SK-N-SH treated with all-trans-retinoic acid at 6 μM for 48 hours (cell line): Measurements from ENCODE around the gene POLR3F.
"Not testable (repeated sequence)": the region's sequence is repeated elsewhere in the genome, so short reads cannot be mapped to it uniquely, and the experiment has no call there.

ENCODE experiments used
- ATAC-seq: fragments of 200-7000 bp; cut with Tn5 transposase; 3 replicates; pipeline ENCODE4 v1.9.1; 2020; ENCODE audit warnings: mild to moderate bottlenecking, moderate library complexity
- ARNTL ChIP-seq: fragments of 450-650 bp; formaldehyde crosslinking; IDR thresholded peaks from 2 replicates; pipeline ENCODE4 v1.5.0; 2020; ENCODE audit warnings: low read depth, mild to moderate bottlenecking, moderate library complexity, borderline replicate concordance
- BACH2 ChIP-seq: fragments of 250-450 bp; sonication (Bioruptor Pico); IDR thresholded peaks from 2 replicates; pipeline ENCODE4 v1.9.0; 2021; ENCODE audit warnings: mild to moderate bottlenecking, borderline replicate concordance
- CSDC2 ChIP-seq: fragments of 250-450 bp; sonication (Bioruptor Pico); IDR thresholded peaks from 2 replicates; pipeline ENCODE4 v1.5.0; 2020; ENCODE audit warnings: mild to moderate bottlenecking, moderate library complexity
- CSRNP3 ChIP-seq: fragments of 250-450 bp; sonication (Bioruptor Pico); IDR thresholded peaks from 2 replicates; pipeline ENCODE4 v1.5.1; 2021; ENCODE audit warnings: mild to moderate bottlenecking, moderate library complexity
- ESRRG ChIP-seq: fragments of 250-450 bp; sonication (Bioruptor Pico); IDR thresholded peaks from 2 replicates; pipeline ENCODE4 v1.6.1; 2021; ENCODE audit warnings: mild to moderate bottlenecking
- GLIS3 ChIP-seq: fragments of 250-450 bp; sonication (Bioruptor Pico); IDR thresholded peaks from 2 replicates; pipeline ENCODE4 v1.5.0; 2020; ENCODE audit warnings: mild to moderate bottlenecking, moderate library complexity
- ISL1 ChIP-seq: fragments of 250-450 bp; sonication (Bioruptor Pico); IDR thresholded peaks from 2 replicates; pipeline ENCODE4 v2.1.2; 2022; ENCODE audit warnings: mild to moderate bottlenecking, moderate library complexity
- OSR1 ChIP-seq: fragments of 250-450 bp; sonication (Bioruptor Pico); IDR thresholded peaks from 2 replicates; pipeline ENCODE4 v1.8.0; 2022; ENCODE audit warnings: moderate library complexity, mild to moderate bottlenecking, inconsistent platforms
- PATZ1 ChIP-seq: fragments of 250-450 bp; sonication (Bioruptor Pico); IDR thresholded peaks from 2 replicates; pipeline ENCODE4 v1.8.0; 2020; ENCODE audit warnings: mild to moderate bottlenecking, moderate library complexity, borderline replicate concordance
- POU6F1 ChIP-seq: fragments of 250-450 bp; sonication (Bioruptor Pico); IDR thresholded peaks from 2 replicates; pipeline ENCODE4 v1.8.0; 2021; ENCODE audit warnings: low read depth, mild to moderate bottlenecking, moderate library complexity, borderline replicate concordance
- PPARA ChIP-seq: fragments of 250-450 bp; sonication (Bioruptor Pico); IDR thresholded peaks from 2 replicates; pipeline ENCODE4 v1.5.0; 2020; ENCODE audit warnings: mild to moderate bottlenecking, borderline replicate concordance
- RARB ChIP-seq: fragments of 250-450 bp; sonication (Bioruptor Pico); IDR thresholded peaks from 2 replicates; pipeline ENCODE4 v1.8.0; 2021; ENCODE audit warnings: mild to moderate bottlenecking, moderate library complexity
- SNAI2 ChIP-seq: fragments of 250-450 bp; sonication (Bioruptor Pico); IDR thresholded peaks from 2 replicates; pipeline ENCODE4 v1.5.0; 2020; ENCODE audit warnings: mild to moderate bottlenecking, moderate library complexity
- TCF4 ChIP-seq: fragments of 250-450 bp; sonication (Bioruptor Pico); IDR thresholded peaks from 2 replicates; pipeline ENCODE4 v1.8.0; 2021; ENCODE audit warnings: mild to moderate bottlenecking, moderate library complexity, borderline replicate concordance
- TOX ChIP-seq: fragments of 250-450 bp; sonication (Bioruptor Pico); IDR thresholded peaks from 2 replicates; pipeline ENCODE4 v1.8.0; 2021; ENCODE audit warnings: mild to moderate bottlenecking, moderate library complexity, borderline replicate concordance
- TSHZ2 ChIP-seq: fragments of 250-450 bp; sonication (Bioruptor Pico); IDR thresholded peaks from 2 replicates; pipeline ENCODE4 v1.5.0; 2020; ENCODE audit warnings: mild to moderate bottlenecking, moderate library complexity
- ZC3H10 ChIP-seq: fragments of 250-450 bp; sonication (Bioruptor Pico); IDR thresholded peaks from 2 replicates; pipeline ENCODE4 v1.5.1; 2021; ENCODE audit warnings: mild to moderate bottlenecking, moderate library complexity
- ZFP3 ChIP-seq: fragments of 250-450 bp; sonication (Bioruptor Pico); IDR thresholded peaks from 2 replicates; pipeline ENCODE4 v1.5.0; 2020; ENCODE audit warnings: mild to moderate bottlenecking, moderate library complexity
- ZFP30 ChIP-seq: fragments of 450-650 bp; formaldehyde crosslinking; IDR thresholded peaks from 2 replicates; pipeline ENCODE4 v1.5.0; 2022; ENCODE audit warnings: mild to moderate bottlenecking, moderate library complexity
- ZNF565 ChIP-seq: fragments of 450-650 bp; formaldehyde crosslinking; conservative IDR thresholded peaks from 2 replicates; pipeline ENCODE4 v1.5.0; 2020; ENCODE audit warnings: low read depth, mild to moderate bottlenecking, moderate library complexity
- ZNF70 ChIP-seq: fragments of 450-650 bp; formaldehyde crosslinking; IDR thresholded peaks from 2 replicates; pipeline ENCODE4 v1.5.0; 2020; ENCODE audit warnings: mild to moderate bottlenecking, moderate library complexity
- ZNF8 ChIP-seq: fragments of 450-650 bp; formaldehyde crosslinking; IDR thresholded peaks from 2 replicates; pipeline ENCODE4 v1.5.0; 2020; ENCODE audit warnings: mild to moderate bottlenecking, moderate library complexity

The POLR3F gene

GRCh38 chr20:18524646-18525045 is 57.5 kb downstream of the POLR3F start (continued):
- no peak for TF ChIP-seq TSHZ2 (CRISPR knock-in tag)
- TF ChIP-seq TCF4 (CRISPR knock-in tag): no peak
- no peak for TF ChIP-seq PATZ1
- TF ChIP-seq PPARA (CRISPR knock-in tag): no peak
- TF ChIP-seq RARB (CRISPR knock-in tag): no peak
- TF ChIP-seq, all 23 proteins: peak for 0

GRCh38 chr20:18526761-18527160 is 59.6 kb downstream of the POLR3F start:
- not testable (repeated sequence) for ATAC-seq

GRCh38 chr20:18527339-18527738 is 60.1 kb downstream of the POLR3F start:
- no peak for ATAC-seq
- TF ChIP-seq OSR1 (CRISPR knock-in tag) (no peak), PATZ1 (no peak), BACH2 (CRISPR knock-in tag) (no peak), ARNTL (no peak), POU6F1 (CRISPR knock-in tag) (no peak), ZFP30 (CRISPR knock-in tag) (no peak), GLIS3 (CRISPR knock-in tag) (no peak), ZNF565 (CRISPR knock-in tag) (no peak), TOX (CRISPR knock-in tag) (no peak), RARB (CRISPR knock-in tag) (no peak), ESRRG (CRISPR knock-in tag) (no peak), ZC3H10 (CRISPR knock-in tag) (no peak), ZFP3 (CRISPR knock-in tag) (no peak), PPARA (CRISPR knock-in tag) (no peak), TCF4 (CRISPR knock-in tag) (no peak), SNAI2 (CRISPR knock-in tag) (no peak), ISL1 (CRISPR knock-in tag) (no peak), ZNF8 (no peak), CSDC2 (no peak)

- no peak; the same call in 1 of the 3 replicates for ATAC-seq
- no peak for TF ChIP-seq ESRRG (CRISPR knock-in tag)
- TF ChIP-seq BACH2 (CRISPR knock-in tag): no peak
- TF ChIP-seq ZNF8: no peak
- TF ChIP-seq POU6F1 (CRISPR knock-in tag): no peak
- TF ChIP-seq SNAI2 (CRISPR knock-in tag): no peak
- TF ChIP-seq CSRNP3 (CRISPR knock-in tag): no peak
- TF ChIP-seq ZFP3 (CRISPR knock-in tag): no peak
- no peak for TF ChIP-seq ZNF565 (CRISPR knock-in tag)
- TF ChIP-seq ZNF70 (CRISPR knock-in tag): no peak
- TF ChIP-seq CSDC2: no peak
Observed at GRCh38 chr20:18527836-18528235, 60.6 kb downstream of the POLR3F start.
